Endothelial cell of umbilical vein (primary cell): Measurements from ENCODE around the gene MYLIP. TPM values are rescaled to one million over a fixed set of nuclear protein-coding genes. Genes with fewer than 3 reads are reported as not detected.

Experiments
- BruUV-seq: library from RNA; stranded (reverse); fragments of 400-500 nt; replicated peaks from 2 replicates; lab custom pipeline; 2021; lab: Mats Ljungman, UMichigan
- CTCF ChIA-PET: fragments of 300-600, 350-600 bp; sonication (Branson Sonifier 250); formaldehyde crosslinking; loops from one replicate; lab custom pipeline; 2021; ENCODE audit warnings: antibody characterized with exemption, inconsistent platforms; lab: Charles Lee
- POLR2A ChIA-PET: fragments of 300-600, 350-600 bp; sonication (Branson Sonifier 250); formaldehyde crosslinking; loops from one replicate; lab custom pipeline; 2021; ENCODE audit warnings: antibody characterized with exemption, inconsistent platforms; lab: Charles Lee
- DNase-seq: peaks from one replicate; pipeline ENCODE4 v3.0.0-alpha.2; 2011; ENCODE audit warnings: low read depth, low spot score
- FAIRE-seq: peaks from 2 replicates; lab custom pipeline; 2011; peaks lifted over from hg19 to GRCh38; lab: Jason Lieb, UNC
- H2AFZ ChIP-seq: 2 replicates; pipeline ENCODE4 v1.6.0; 2012; ENCODE audit warnings: low read depth, low read length, control low read depth, inconsistent platforms
- H3K27ac ChIP-seq: 2 replicates; pipeline ENCODE4 v1.5.1; 2011; ENCODE audit warnings: low read depth, mild to moderate bottlenecking, control low read depth, low read length, moderate library complexity; ENCODE audit not compliant: insufficient read depth
- H3K27me3 ChIP-seq, 2 experiments: 2 replicates each; pipeline versions ENCODE4 v1.6.0 to v1.6.1; 2011; ENCODE audit warnings: low read length in 2 of 2, mixed read lengths in 1 of 2; ENCODE audit not compliant: control insufficient read depth in 2 of 2, insufficient read depth in 2 of 2
- H3K36me3 ChIP-seq, 2 experiments: 2 replicates in 1 of 2; 3 replicates in 1 of 2; pipeline ENCODE4 v1.5.1; 2011; ENCODE audit warnings: low read length in 2 of 2, mild to moderate bottlenecking in 1 of 2, moderate library complexity in 1 of 2; ENCODE audit not compliant: control insufficient read depth in 2 of 2, insufficient read depth in 2 of 2; ENCODE audit errors: extremely low read depth in 1 of 2
- H3K4me1 ChIP-seq: 3 replicates; pipeline ENCODE4 v1.5.1; 2011; ENCODE audit warnings: mild to moderate bottlenecking, low read length; ENCODE audit not compliant: control insufficient read depth, insufficient read depth; ENCODE audit errors: extremely low read depth
- H3K4me2 ChIP-seq: 2 replicates; pipeline ENCODE4 v1.6.1; 2011; ENCODE audit warnings: low read length, control low read depth, mixed read lengths; ENCODE audit not compliant: insufficient read depth
- H3K4me3 ChIP-seq, 3 experiments: fragments of 200-600 bp in 1 of 3; sonication (generic), shearing (Covaris generic) in 1 of 3; replicated peaks in 1 of 3; 2 replicates each; pipeline ENCODE4 v1.5.1; 2011 to 2016; ENCODE audit warnings: control low read depth in 3 of 3, low read length in 3 of 3, mild to moderate bottlenecking in 2 of 3, inconsistent platforms in 1 of 3, low read depth in 1 of 3, moderate library complexity in 1 of 3; ENCODE audit not compliant: insufficient read depth in 1 of 3
- H3K79me2 ChIP-seq: 2 replicates; pipeline ENCODE4 v1.6.0; 2012; ENCODE audit warnings: low read length, inconsistent platforms; ENCODE audit not compliant: control insufficient read depth, insufficient read depth
- H3K9ac ChIP-seq: replicated peaks from 2 replicates; pipeline ENCODE3; 2011; ENCODE audit warnings: low read length, control low read depth; ENCODE audit not compliant: insufficient read depth; ENCODE audit errors: extremely low read depth
- H3K9me1 ChIP-seq: replicated peaks from 3 replicates; pipeline ENCODE4 v1.6.0; 2011; ENCODE audit warnings: mild to moderate bottlenecking, low read length; ENCODE audit not compliant: control insufficient read depth, insufficient read depth; ENCODE audit errors: extremely low read depth
- H3K9me3 ChIP-seq: replicated peaks from 2 replicates; pipeline ENCODE4 v1.5.1; 2012; ENCODE audit warnings: low read length, inconsistent platforms; ENCODE audit not compliant: control insufficient read depth, insufficient read depth
- H4K20me1 ChIP-seq: replicated peaks from 2 replicates; pipeline ENCODE3; 2011; ENCODE audit warnings: mild to moderate bottlenecking, low read length; ENCODE audit not compliant: control insufficient read depth, insufficient read depth; ENCODE audit errors: extremely low read depth
- CTCF ChIP-seq, 2 donors: IDR thresholded peaks; 1 replicate in 1 of 2; 2 replicates in 1 of 2; pipeline ENCODE4 v1.5.1; 2011; ENCODE audit warnings: low read length in 2 of 2, mild to moderate bottlenecking in 2 of 2, moderate library complexity in 2 of 2, control low read depth in 1 of 2, inconsistent platforms in 1 of 2, low read depth in 1 of 2; ENCODE audit not compliant: insufficient read depth in 1 of 2; ENCODE audit errors: extremely low read depth in 1 of 2
- FOS ChIP-seq: IDR thresholded peaks from 2 replicates; pipeline ENCODE4 v1.6.1; 2011; ENCODE audit warnings: mild to moderate bottlenecking, low read length, moderate library complexity, borderline replicate concordance; ENCODE audit not compliant: insufficient read depth
- GATA2 ChIP-seq: IDR thresholded peaks from 2 replicates; pipeline ENCODE4 v1.7.0; 2011; ENCODE audit warnings: low read depth, mild to moderate bottlenecking, moderate library complexity, mixed read lengths, low read length; ENCODE audit not compliant: insufficient read length, insufficient read depth
- MAX ChIP-seq: IDR thresholded peaks from 2 replicates; pipeline ENCODE4 v1.6.1; 2011; ENCODE audit not compliant: insufficient read depth, insufficient read length
- POLR2A ChIP-seq: IDR thresholded peaks from 2 replicates; pipeline ENCODE4 v1.6.1; 2012; ENCODE audit warnings: low read depth, mild to moderate bottlenecking, control low read depth, low read length
- POLR2AphosphoS5 ChIP-seq: IDR thresholded peaks from 2 replicates; pipeline ENCODE4 v1.6.1; 2012; ENCODE audit warnings: low read depth, mild to moderate bottlenecking, control low read depth, low read length, moderate library complexity; ENCODE audit not compliant: insufficient read depth
- dilution Hi-C: fragments of 300-500 bp; cut with MboI; formaldehyde crosslinking; loops from one replicate; pipeline ENCODE4 v1.15.0; 2019; ENCODE audit warnings: low sequenced_read_pairs; ENCODE audit not compliant: extremely low pct_ligation_motif_present
- intact Hi-C: fragments of 100-400 bp; cut with micrococcal nuclease; formaldehyde crosslinking; loops from one replicate; pipeline ENCODE4 v1.10.0; 2022
- polyA plus RNA-seq, 4 experiments: library from polyadenylated mRNA; depleted of rRNA in 3 of 4; stranded (reverse) in 3 of 4; unstranded in 1 of 4; fragments of >200 nt; gene quantifications; 2 replicates each; pipeline versions ENCODE4 v1.2.1 to v1.2.3, GENCODE V29; 2011 to 2012; ENCODE audit warnings: missing spikeins in 1 of 4
- total RNA-seq: library from RNA; stranded (reverse); gene quantifications from 2 replicates; pipeline ENCODE4 v1.2.3, GENCODE V29; 2021

The MYLIP gene
- total and polyA plus RNA-seq, 2 donors (not counting 3 experiments of a cell fraction or from before 2014, with no cell fraction given), result 16.9 to 19.2 TPM

GRCh38 chr6:16157492-16157891, 28.6 kb downstream of the MYLIP start:
- no peaks in the 10 kb centered on the region for H3K79me2 ChIP-seq
- H3K4me3 ChIP-seq, result no peak overlapping the region
- FAIRE-seq (no peak), DNase-seq (no peak)
- H2AFZ ChIP-seq, result no peak overlapping the region
- H3K9me1 ChIP-seq, result no peaks in the 10 kb centered on the region
- intact Hi-C loops (no loop called here), dilution Hi-C loops (no loop called here)
- ChIA-PET CTCF (interaction anchor here (0.8 to 1.7 kb wide), 5 partner anchors 12 to 466 kb away, joined by 3 to 7 read pairs (median 4); no protein-coding TSS in a partner anchor), POLR2A (no interaction called here)
- H3K9ac ChIP-seq, result no peak overlapping the region
- no peaks in the 10 kb centered on the region for H3K9me3 ChIP-seq
- H3K4me2 ChIP-seq, result no peak overlapping the region
- no peaks in the 10 kb centered on the region for H3K27me3 ChIP-seq
- H3K27ac ChIP-seq, result no peak overlapping the region
- BruUV-seq, result no TSS peak
- no peaks in the 10 kb centered on the region for H3K4me1 ChIP-seq
- no peak for TF ChIP-seq FOS
- TF ChIP-seq CTCF (IDR thresholded peaks at IDR 0.05; ENCODE audit: extremely low read depth in 1 of 2, insufficient read depth in 1 of 2, low read depth in 1 of 2, low read length in 2 of 2), result no peak
- TF ChIP-seq POLR2A, result no peak
- TF ChIP-seq POLR2AphosphoS5, result no peak
- TF ChIP-seq GATA2, result no peak
- no peak for TF ChIP-seq MAX
- no peaks in the 10 kb centered on the region for H4K20me1 ChIP-seq
- peaks cover 0 to 2% of the 10 kb centered on the region in 2 experiments for H3K36me3 ChIP-seq
